GM23338 (cell line): ENCODE results near the gene SMTN. TPM values are rescaled to one million over a fixed set of nuclear protein-coding genes. Genes with fewer than 3 reads are reported as not detected.

ENCODE experiments used
- ATAC-seq: fragments of 200-7000 bp; cut with Tn5 transposase; 3 replicates; pipeline ENCODE4 v1.9.1; 2020
- DNase-seq: peaks from one replicate; pipeline ENCODE4 v3.0.0-alpha.2; 2015; ENCODE audit warnings: low spot score
- H2AFZ ChIP-seq: fragments of 200-600 bp; sonication (generic); 2 replicates; pipeline ENCODE4 v1.8.0; 2016; ENCODE audit warnings: antibody characterized with exemption, mild to moderate bottlenecking, moderate library complexity
- H3F3A ChIP-seq: fragments of 200-600 bp; sonication (generic); replicated peaks from 2 replicates; pipeline ENCODE4 v1.8.0; 2017; ENCODE audit warnings: antibody characterized with exemption, mixed run types, low read depth
- H3K27ac ChIP-seq: fragments of 200-600 bp; sonication (generic); 2 replicates; pipeline ENCODE4 v1.6.1; 2016; ENCODE audit warnings: low read depth
- H3K27me3 ChIP-seq: fragments of 200-600 bp; sonication (generic); 2 replicates; pipeline ENCODE4 v1.8.0; 2016; ENCODE audit warnings: mild to moderate bottlenecking, mixed run types, moderate library complexity; ENCODE audit not compliant: insufficient read depth
- H3K36me3 ChIP-seq: fragments of 200-600 bp; sonication (generic); 2 replicates; pipeline ENCODE4 v1.8.0; 2016; ENCODE audit warnings: mild to moderate bottlenecking; ENCODE audit not compliant: insufficient read depth
- H3K4me1 ChIP-seq: fragments of 200-600 bp; sonication (generic); 2 replicates; pipeline ENCODE4 v1.8.0; 2016; ENCODE audit warnings: mild to moderate bottlenecking, moderate library complexity; ENCODE audit not compliant: insufficient read depth
- H3K4me2 ChIP-seq: fragments of 200-600 bp; sonication (generic); 2 replicates; pipeline ENCODE4 v1.7.1; 2017; ENCODE audit warnings: mixed run types
- H3K4me3 ChIP-seq: fragments of 200-600 bp; sonication (generic); 2 replicates; pipeline ENCODE4 v1.6.1; 2016; ENCODE audit warnings: mixed run types
- H3K79me2 ChIP-seq: fragments of 200-600 bp; sonication (generic); replicated peaks from 2 replicates; pipeline ENCODE4 v1.8.0; 2017; ENCODE audit warnings: mild to moderate bottlenecking; ENCODE audit not compliant: insufficient read depth
- H3K9me2 ChIP-seq: fragments of 200-600 bp; sonication (generic); 2 replicates; pipeline ENCODE4 v1.8.0; 2017; ENCODE audit not compliant: insufficient read depth
- H4K20me1 ChIP-seq: fragments of 200-600 bp; sonication (generic); replicated peaks from 2 replicates; pipeline ENCODE4 v1.8.0; 2017; ENCODE audit warnings: mild to moderate bottlenecking; ENCODE audit not compliant: insufficient read depth
- H3K27ac Mint-ChIP-seq: 2 replicates; pipeline ENCODE4 v1.8.0; 2020; ENCODE audit warnings: inconsistent platforms, mild to moderate bottlenecking, moderate library complexity, mixed read lengths
- H3K27me3 Mint-ChIP-seq: 3 replicates; pipeline ENCODE4 v1.8.0; 2022; ENCODE audit warnings: low read depth, mild to moderate bottlenecking, moderate library complexity, mixed read lengths, inconsistent platforms; ENCODE audit not compliant: insufficient read depth, poor library complexity
- H3K36me3 Mint-ChIP-seq: 3 replicates; pipeline ENCODE4 v1.8.0; 2021; ENCODE audit warnings: low read depth, mild to moderate bottlenecking, inconsistent platforms, moderate library complexity, mixed read lengths
- H3K4me1 Mint-ChIP-seq: 3 replicates; pipeline ENCODE4 v1.8.0; 2020; ENCODE audit warnings: mild to moderate bottlenecking, inconsistent platforms, mixed read lengths
- H3K4me3 Mint-ChIP-seq: 3 replicates; pipeline ENCODE4 v1.8.0; 2021; ENCODE audit warnings: moderate library complexity, mild to moderate bottlenecking, inconsistent platforms, mixed read lengths
- H3K9me3 Mint-ChIP-seq: 3 replicates; pipeline ENCODE4 v1.8.0; 2020; ENCODE audit warnings: moderate library complexity, mild to moderate bottlenecking, inconsistent platforms, mixed read lengths
- CTCF ChIP-seq, 2 experiments: fragments of 200-600 bp in 1 of 2; sonication (generic) in 1 of 2; conservative IDR thresholded peaks; 2 replicates each; pipeline versions ENCODE4 v1.5.1 to v1.6.1; 2016 to 2017; ENCODE audit warnings: antibody characterized with exemption in 2 of 2, low read depth in 2 of 2, mild to moderate bottlenecking in 2 of 2, moderate library complexity in 1 of 2
- JUNB ChIP-seq: IDR thresholded peaks from one replicate; pipeline ENCODE4 v1.6.1; 2016; ENCODE audit warnings: antibody characterized with exemption; ENCODE audit not compliant: unreplicated experiment
- ZNF331 ChIP-seq: fragments of 250-450 bp; sonication (Bioruptor Pico); IDR thresholded peaks from 2 replicates; pipeline ENCODE4 v1.5.0; 2020; ENCODE audit warnings: low read depth, mild to moderate bottlenecking, moderate library complexity
- polyA plus RNA-seq: library from polyadenylated mRNA; unstranded; fragments of >200 nt; fragmentation: Nextera tagmentation; extraction: Ambion mirVana; gene quantifications from 2 replicates; pipeline ENCODE4 v1.2.1, GENCODE V29; 2016
- total RNA-seq: library from RNA; depleted of rRNA; stranded (reverse); fragments of >200 nt; shearing (Covaris generic); gene quantifications from 2 replicates; pipeline ENCODE4 v1.2.3, GENCODE V29; 2014
- TF ChIP-seq, protein P1 (sequence below): fragments of 250-450 bp; sonication (Bioruptor Pico); IDR thresholded peaks from 2 replicates; pipeline ENCODE4 v1.5.0; 2020; ENCODE audit warnings: mild to moderate bottlenecking, moderate library complexity

Gene SMTN
- total and polyA plus RNA-seq, 2 experiments from 2014 or later = 27.4 to 32.2 TPM

DNA sequence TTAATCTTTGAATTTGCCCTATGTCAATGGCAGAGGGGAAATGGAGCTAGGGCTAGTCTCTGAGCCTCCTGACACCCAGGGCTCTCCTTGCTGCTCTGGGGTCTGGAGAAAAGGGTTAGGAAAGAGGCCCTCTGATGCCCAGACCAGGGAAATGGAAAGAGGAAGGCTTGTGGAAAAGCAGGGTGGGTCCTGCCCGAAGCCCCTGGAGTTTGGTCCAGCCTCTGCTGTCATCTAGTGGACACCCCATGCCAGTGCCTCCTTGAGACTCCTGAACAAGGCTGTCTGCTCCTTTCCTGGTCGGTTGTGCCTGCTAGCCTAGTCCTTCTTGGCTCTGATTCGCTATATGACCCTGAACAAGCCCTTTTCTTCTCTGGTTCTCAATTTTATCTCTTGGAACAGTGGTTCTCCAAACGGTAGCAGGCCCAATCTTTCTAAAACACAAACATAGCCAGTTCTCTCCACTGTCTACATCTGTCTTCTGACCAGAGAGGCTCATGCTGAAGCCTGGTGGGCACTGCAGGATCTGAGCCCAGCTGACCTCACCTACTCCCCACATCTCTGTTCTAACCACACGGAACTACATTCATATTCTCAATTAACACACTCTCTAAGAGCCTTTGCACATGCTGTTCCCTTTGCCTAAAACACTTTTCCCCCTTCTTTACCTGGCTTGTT is 68.0 kb downstream of the SMTN start:
- no peaks in the 10 kb centered on the region for H3K79me2 ChIP-seq
- peaks cover 4% of the 10 kb centered on the region; the same call in 1 of the 3 replicates for H3K36me3 Mint-ChIP-seq
- no peak overlapping the region for H3K4me2 ChIP-seq
- no peak overlapping the region for H3K4me3 ChIP-seq
- no peaks in the 10 kb centered on the region for H3K27me3 ChIP-seq
- peak; percentile 99 for ATAC-seq
- no peaks in the 10 kb centered on the region for H3F3A ChIP-seq
- no peak overlapping the region for H3K4me3 Mint-ChIP-seq
- peak overlapping the region; percentile 73 for H2AFZ ChIP-seq
- no peak overlapping the region for H3K27ac ChIP-seq
- no peak for TF ChIP-seq JUNB
- TF ChIP-seq CTCF (conservative IDR thresholded peaks at IDR 0.05; ENCODE audit: low read depth in 2 of 2) = peak; percentile 86 to 99
- no peak overlapping the region for H3K27ac Mint-ChIP-seq
- peaks cover 13% of the 10 kb centered on the region for H3K27me3 Mint-ChIP-seq
- peak; percentile 94 for DNase-seq
- H3K9me2 ChIP-seq = no peaks in the 10 kb centered on the region
- H4K20me1 ChIP-seq = no peaks in the 10 kb centered on the region
- H3K4me1 Mint-ChIP-seq = no peaks in the 10 kb centered on the region
- no peaks in the 10 kb centered on the region for H3K4me1 ChIP-seq
- no peaks in the 10 kb centered on the region for H3K36me3 ChIP-seq
- H3K9me3 Mint-ChIP-seq = peaks cover 33% of the 10 kb centered on the region

DNA sequence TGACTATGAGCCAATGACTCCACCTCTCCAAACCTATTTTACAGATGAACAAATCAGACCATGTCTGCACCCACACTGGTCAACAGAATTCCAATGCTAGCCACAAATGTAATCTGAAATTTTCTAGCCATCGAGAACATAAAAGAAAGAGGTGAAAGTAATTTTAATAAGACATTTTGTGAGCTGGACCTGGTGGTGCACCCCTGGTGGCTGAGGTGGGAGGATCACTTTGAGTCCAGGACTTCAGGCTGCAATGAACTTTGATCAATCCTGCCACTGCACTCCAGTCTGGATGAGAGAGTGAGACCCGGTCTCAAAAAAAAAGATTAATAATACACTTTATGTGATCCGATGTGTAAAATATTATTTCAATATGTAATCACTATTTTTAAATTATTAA is 69.5 kb downstream of the SMTN start:
- Histone ChIP-seq H3K27me3 (no peaks in the 10 kb centered on the region; the same call in 1 of the 2 replicates), H3K4me3 (no peak overlapping the region), H3K9me2 (no peaks in the 10 kb centered on the region), H3F3A (no peaks in the 10 kb centered on the region), H3K27ac (no peak overlapping the region), H4K20me1 (no peaks in the 10 kb centered on the region), H2AFZ (no peak overlapping the region), H3K4me2 (no peak overlapping the region), H3K79me2 (no peaks in the 10 kb centered on the region), H3K4me1 (no peaks in the 10 kb centered on the region), H3K36me3 (no peaks in the 10 kb centered on the region)
- no peak for TF ChIP-seq JUNB
- peak; percentile 14 to 60; a peak in 2 of 4 replicates for TF ChIP-seq CTCF (conservative IDR thresholded peaks at IDR 0.05; ENCODE audit: low read depth in 2 of 2)
- DNase-seq (peak; percentile 21), ATAC-seq (peak; percentile 15; the same call in 1 of the 3 replicates)
- Mint-ChIP-seq H3K27ac (no peak overlapping the region), H3K36me3 (peaks cover 4% of the 10 kb centered on the region; the same call in 1 of the 3 replicates), H3K4me1 (no peaks in the 10 kb centered on the region), H3K27me3 (peaks cover 2% of the 10 kb centered on the region), H3K4me3 (no peak overlapping the region), H3K9me3 (peaks cover 22% of the 10 kb centered on the region)

DNA sequence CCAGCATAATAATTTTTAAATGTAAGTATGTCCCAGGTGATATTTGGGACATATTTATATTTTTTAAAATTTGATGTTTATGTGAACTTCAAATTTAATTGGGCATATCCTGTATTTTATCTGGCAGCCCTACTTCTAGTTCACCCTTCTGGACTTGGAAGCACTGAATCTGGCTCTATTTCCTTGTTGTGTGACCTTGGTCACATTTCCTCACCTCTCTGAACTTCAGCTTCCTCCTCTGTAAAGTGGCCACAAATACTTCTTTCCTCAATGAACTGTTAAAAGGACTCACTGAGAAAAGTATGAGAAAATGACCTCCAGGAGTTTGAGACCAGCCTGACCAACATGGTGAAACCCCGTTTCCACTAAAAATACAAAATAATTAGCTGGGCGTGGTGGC is 70.8 kb downstream of the SMTN start:
- peak overlapping the region; percentile 29; the same call in 1 of the 2 replicates for H2AFZ ChIP-seq
- H3K27ac ChIP-seq = no peak overlapping the region
- no peaks in the 10 kb centered on the region for H4K20me1 ChIP-seq
- peaks cover 2% of the 10 kb centered on the region for H3K27me3 Mint-ChIP-seq
- H3K9me3 Mint-ChIP-seq = peaks cover 14% of the 10 kb centered on the region
- H3K27ac Mint-ChIP-seq = no peak overlapping the region
- DNase-seq (no peak), ATAC-seq (no peak)
- H3K4me3 Mint-ChIP-seq = no peak overlapping the region
- peaks cover under 1% of the 10 kb centered on the region; the same call in 1 of the 2 replicates for H3K27me3 ChIP-seq
- H3K79me2 ChIP-seq = no peaks in the 10 kb centered on the region
- H3F3A ChIP-seq = no peaks in the 10 kb centered on the region
- H3K4me3 ChIP-seq = no peak overlapping the region
- H3K4me2 ChIP-seq = no peak overlapping the region
- H3K4me1 Mint-ChIP-seq = no peaks in the 10 kb centered on the region
- peaks cover 4% of the 10 kb centered on the region; the same call in 1 of the 3 replicates for H3K36me3 Mint-ChIP-seq
- H3K36me3 ChIP-seq = no peaks in the 10 kb centered on the region
- H3K4me1 ChIP-seq = no peaks in the 10 kb centered on the region
- no peaks in the 10 kb centered on the region for H3K9me2 ChIP-seq
- TF ChIP-seq ZNF331 (CRISPR knock-in tag) (no peak), JUNB (no peak)
- TF ChIP-seq, protein P1, sequence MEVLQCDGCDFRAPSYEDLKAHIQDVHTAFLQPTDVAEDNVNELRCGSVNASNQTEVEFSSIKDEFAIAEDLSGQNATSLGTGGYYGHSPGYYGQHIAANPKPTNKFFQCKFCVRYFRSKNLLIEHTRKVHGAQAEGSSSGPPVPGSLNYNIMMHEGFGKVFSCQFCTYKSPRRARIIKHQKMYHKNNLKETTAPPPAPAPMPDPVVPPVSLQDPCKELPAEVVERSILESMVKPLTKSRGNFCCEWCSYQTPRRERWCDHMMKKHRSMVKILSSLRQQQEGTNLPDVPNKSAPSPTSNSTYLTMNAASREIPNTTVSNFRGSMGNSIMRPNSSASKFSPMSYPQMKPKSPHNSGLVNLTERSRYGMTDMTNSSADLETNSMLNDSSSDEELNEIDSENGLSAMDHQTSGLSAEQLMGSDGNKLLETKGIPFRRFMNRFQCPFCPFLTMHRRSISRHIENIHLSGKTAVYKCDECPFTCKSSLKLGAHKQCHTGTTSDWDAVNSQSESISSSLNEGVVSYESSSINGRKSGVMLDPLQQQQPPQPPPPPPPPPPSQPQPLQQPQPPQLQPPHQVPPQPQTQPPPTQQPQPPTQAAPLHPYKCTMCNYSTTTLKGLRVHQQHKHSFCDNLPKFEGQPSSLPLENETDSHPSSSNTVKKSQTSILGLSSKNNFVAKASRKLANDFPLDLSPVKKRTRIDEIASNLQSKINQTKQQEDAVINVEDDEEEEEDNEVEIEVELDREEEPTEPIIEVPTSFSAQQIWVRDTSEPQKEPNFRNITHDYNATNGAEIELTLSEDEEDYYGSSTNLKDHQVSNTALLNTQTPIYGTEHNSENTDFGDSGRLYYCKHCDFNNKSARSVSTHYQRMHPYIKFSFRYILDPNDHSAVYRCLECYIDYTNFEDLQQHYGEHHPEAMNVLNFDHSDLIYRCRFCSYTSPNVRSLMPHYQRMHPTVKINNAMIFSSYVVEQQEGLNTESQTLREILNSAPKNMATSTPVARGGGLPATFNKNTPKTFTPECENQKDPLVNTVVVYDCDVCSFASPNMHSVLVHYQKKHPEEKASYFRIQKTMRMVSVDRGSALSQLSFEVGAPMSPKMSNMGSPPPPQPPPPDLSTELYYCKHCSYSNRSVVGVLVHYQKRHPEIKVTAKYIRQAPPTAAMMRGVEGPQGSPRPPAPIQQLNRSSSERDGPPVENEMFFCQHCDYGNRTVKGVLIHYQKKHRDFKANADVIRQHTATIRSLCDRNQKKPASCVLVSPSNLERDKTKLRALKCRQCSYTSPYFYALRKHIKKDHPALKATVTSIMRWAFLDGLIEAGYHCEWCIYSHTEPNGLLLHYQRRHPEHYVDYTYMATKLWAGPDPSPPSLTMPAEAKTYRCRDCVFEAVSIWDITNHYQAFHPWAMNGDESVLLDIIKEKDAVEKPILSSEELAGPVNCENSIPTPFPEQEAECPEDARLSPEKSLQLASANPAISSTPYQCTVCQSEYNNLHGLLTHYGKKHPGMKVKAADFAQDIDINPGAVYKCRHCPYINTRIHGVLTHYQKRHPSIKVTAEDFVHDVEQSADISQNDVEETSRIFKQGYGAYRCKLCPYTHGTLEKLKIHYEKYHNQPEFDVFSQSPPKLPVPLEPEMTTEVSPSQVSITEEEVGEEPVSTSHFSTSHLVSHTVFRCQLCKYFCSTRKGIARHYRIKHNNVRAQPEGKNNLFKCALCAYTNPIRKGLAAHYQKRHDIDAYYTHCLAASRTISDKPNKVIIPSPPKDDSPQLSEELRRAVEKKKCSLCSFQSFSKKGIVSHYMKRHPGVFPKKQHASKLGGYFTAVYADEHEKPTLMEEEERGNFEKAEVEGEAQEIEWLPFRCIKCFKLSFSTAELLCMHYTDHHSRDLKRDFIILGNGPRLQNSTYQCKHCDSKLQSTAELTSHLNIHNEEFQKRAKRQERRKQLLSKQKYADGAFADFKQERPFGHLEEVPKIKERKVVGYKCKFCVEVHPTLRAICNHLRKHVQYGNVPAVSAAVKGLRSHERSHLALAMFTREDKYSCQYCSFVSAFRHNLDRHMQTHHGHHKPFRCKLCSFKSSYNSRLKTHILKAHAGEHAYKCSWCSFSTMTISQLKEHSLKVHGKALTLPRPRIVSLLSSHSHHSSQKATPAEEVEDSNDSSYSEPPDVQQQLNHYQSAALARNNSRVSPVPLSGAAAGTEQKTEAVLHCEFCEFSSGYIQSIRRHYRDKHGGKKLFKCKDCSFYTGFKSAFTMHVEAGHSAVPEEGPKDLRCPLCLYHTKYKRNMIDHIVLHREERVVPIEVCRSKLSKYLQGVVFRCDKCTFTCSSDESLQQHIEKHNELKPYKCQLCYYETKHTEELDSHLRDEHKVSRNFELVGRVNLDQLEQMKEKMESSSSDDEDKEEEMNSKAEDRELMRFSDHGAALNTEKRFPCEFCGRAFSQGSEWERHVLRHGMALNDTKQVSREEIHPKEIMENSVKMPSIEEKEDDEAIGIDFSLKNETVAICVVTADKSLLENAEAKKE (CRISPR knock-in tag) = no peak
